Body of pancreas (tissue), 4 donors: ENCODE data around the gene PPP1R37.

Experiments
- POLR2A ChIP-seq, 3 donors: fragments of 450-650 bp; IDR thresholded peaks; one replicate each; pipeline ENCODE4 v1.6.1; 2016; ENCODE audit warnings: antibody characterized with exemption in 3 of 3, mild to moderate bottlenecking in 2 of 3
- TF ChIP-seq, protein P1 (sequence below), 7 experiments: fragments of 450-650 bp in 4 of 7; fragments of 200-600 bp in 3 of 7; sonication (generic) in 3 of 7; IDR thresholded peaks; one replicate each; pipeline ENCODE4 v1.5.1; 2016 to 2019; ENCODE audit warnings: antibody characterized with exemption in 7 of 7

DNA sequence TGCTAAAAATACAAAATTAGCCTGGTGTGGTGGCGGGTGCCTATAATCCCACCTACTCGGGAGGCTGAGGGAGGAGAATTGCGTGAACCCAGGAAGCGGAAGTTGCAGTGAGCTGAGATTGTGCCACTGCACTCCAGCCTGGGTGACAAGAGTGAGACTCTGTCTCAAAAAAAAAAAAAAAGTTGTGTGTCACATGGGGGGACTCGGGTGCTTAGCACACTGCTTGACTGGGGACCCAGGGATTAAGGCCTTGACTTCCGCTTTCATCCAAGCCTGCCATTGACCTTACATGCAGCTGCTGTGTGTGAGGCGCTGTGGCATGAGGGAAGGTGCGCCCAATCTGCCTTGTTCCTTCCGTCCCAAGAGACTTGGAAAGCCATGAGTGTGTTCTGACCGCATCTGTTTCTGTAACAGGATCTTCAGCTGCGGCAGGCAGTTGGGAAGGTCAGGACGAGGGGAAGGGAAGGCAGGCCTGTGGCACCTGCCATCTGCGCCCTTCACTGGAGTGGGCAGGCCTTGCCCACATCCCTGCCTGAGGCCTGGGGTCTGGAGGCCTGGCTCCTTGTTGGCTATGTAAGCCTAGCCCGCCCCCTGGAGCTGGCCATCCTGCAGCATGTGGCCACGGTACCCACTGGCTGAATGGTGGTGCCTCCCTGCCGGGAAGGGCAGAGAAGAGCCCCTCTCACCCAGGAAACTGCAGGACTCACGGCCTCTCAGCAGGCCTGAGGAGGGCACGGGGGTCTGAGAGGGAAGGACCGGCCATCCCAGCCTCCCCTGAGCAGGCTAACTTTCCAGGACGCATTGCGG lies 23.0 kb downstream of the PPP1R37 start:
- TF ChIP-seq, protein P1, sequence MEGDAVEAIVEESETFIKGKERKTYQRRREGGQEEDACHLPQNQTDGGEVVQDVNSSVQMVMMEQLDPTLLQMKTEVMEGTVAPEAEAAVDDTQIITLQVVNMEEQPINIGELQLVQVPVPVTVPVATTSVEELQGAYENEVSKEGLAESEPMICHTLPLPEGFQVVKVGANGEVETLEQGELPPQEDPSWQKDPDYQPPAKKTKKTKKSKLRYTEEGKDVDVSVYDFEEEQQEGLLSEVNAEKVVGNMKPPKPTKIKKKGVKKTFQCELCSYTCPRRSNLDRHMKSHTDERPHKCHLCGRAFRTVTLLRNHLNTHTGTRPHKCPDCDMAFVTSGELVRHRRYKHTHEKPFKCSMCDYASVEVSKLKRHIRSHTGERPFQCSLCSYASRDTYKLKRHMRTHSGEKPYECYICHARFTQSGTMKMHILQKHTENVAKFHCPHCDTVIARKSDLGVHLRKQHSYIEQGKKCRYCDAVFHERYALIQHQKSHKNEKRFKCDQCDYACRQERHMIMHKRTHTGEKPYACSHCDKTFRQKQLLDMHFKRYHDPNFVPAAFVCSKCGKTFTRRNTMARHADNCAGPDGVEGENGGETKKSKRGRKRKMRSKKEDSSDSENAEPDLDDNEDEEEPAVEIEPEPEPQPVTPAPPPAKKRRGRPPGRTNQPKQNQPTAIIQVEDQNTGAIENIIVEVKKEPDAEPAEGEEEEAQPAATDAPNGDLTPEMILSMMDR (IDR thresholded peaks at IDR 0.05) = no peak
- no peak for TF ChIP-seq POLR2A (IDR thresholded peaks at IDR 0.05)
